Upper lobe of left lung (tissue), 4 donors: ENCODE results near the gene SIM2.

ENCODE experiments used
- CTCF ChIP-seq, 6 experiments: fragments of 450-650 bp in 4 of 6; fragments of 200-600 bp in 2 of 6; sonication (generic) in 2 of 6; IDR thresholded peaks; one replicate each; pipeline ENCODE4 v1.5.1; 2016 to 2019; ENCODE audit warnings: antibody characterized with exemption in 6 of 6
- EP300 ChIP-seq, 4 donors: sonication (generic); formaldehyde crosslinking; IDR thresholded peaks; one replicate each; pipeline ENCODE4 v1.5.1; 2017; ENCODE audit warnings: antibody characterized with exemption in 4 of 4, control low read depth in 2 of 4
- POLR2A ChIP-seq, 4 donors: fragments of 450-650 bp; IDR thresholded peaks; one replicate each; pipeline ENCODE4 v1.5.1; 2016 to 2017; ENCODE audit warnings: antibody characterized with exemption in 4 of 4, mild to moderate bottlenecking in 2 of 4
- POLR2AphosphoS5 ChIP-seq, 2 donors: sonication (generic); formaldehyde crosslinking; IDR thresholded peaks; one replicate each; pipeline ENCODE4 v1.5.1; 2017; ENCODE audit warnings: antibody characterized with exemption in 2 of 2

GRCh38 chr21:36761685-36762084 lies 62.8 kb downstream of the SIM2 start:
- TF ChIP-seq POLR2A (IDR thresholded peaks at IDR 0.05): no peak
- TF ChIP-seq CTCF (IDR thresholded peaks at IDR 0.05): no peak
- no peak for TF ChIP-seq EP300 (IDR thresholded peaks at IDR 0.05)
- TF ChIP-seq POLR2AphosphoS5 (IDR thresholded peaks at IDR 0.05): no peak
